Fibroblast of skin of right quadriceps (primary cell): ENCODE results near the gene CSHL1.
"Not testable (repeated sequence)": the region's sequence is repeated elsewhere in the genome, so short reads cannot be mapped to it uniquely, and the experiment has no call there.

ENCODE experiments used
- DNase-seq: peaks from one replicate; pipeline ENCODE4 v3.0.0-alpha.2; 2013

CSHL1 gene

DNA sequence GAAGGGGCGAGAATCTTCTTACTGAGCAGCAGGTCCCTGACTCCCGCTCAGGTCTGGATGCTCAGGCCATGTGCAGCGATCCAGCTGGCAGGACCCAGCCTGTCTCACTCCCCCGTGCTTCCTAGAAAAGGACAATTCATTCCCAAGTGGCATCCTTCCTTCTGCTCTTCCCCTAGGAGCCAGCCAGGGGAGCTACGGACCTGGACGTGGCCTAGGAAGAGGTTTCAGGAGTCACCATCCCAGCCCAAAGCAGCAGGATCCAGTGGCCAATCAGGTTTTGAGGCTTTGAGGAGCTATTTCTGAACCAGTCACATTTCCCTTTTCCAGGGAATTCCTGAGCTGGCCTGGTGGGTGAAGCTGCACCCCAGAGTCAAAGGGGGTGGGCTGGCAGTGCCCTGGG lies 28.8 kb upstream of the CSHL1 start:
- no peak for DNase-seq

DNA sequence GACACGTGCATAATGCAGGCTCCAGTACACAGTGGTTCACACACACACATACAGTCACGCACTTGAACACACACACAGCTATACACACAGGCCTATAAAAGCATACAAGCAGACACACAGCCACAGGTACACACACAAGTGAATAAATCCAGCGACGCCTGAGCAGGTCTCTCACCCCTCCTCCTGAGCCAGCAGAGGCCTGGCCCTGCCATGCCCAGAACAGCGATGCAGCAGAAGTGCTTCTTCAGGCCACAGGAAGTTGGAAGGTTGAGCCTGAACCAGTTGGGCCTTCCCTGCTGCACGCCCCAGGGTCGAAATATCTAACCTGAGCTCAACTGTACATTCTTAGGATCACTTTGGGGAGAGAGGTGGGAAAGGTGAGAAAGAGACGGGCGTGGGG lies 28.3 kb upstream of the CSHL1 start:
- DNase-seq: no peak

DNA sequence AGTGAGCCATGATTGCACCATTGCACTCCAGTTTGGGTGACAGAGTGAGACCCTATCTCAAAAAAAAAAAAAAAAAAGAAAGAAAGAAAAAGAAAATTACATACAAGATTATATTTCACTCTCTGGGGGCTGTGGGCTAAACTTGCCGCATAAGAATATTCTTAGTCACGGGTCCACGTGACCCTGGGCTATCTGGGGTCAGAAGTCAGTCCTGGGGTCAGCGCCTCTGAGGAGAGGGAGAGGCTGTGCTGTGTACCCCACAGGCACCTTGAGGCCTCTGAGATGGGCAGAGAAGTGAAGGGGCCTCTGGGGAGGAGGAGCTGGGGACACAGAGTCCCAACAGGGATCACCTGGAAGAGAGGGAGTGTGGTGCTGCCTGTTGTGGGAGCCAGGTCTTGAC lies 26.9 kb upstream of the CSHL1 start:
- DNase-seq: no peak

DNA sequence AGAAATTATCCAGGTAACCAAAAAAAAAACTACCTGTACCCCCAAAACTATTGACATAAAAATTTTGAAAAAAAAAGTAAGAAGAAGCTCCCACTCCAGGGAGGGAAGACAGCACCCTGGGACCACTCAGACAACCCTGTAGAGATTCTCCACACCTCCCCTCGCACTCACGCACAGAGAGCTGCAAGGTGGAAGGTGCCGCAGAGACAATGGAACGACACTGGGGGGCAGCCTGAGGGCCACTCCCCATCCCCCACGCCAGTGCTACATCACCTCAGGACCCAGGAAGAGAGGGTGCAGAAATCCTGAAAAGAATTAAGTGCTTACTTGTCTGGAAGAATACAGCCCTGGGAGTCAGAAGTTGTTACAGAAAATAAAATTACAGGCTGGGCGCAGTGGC lies 26.3 kb upstream of the CSHL1 start:
- DNase-seq: no peak

DNA sequence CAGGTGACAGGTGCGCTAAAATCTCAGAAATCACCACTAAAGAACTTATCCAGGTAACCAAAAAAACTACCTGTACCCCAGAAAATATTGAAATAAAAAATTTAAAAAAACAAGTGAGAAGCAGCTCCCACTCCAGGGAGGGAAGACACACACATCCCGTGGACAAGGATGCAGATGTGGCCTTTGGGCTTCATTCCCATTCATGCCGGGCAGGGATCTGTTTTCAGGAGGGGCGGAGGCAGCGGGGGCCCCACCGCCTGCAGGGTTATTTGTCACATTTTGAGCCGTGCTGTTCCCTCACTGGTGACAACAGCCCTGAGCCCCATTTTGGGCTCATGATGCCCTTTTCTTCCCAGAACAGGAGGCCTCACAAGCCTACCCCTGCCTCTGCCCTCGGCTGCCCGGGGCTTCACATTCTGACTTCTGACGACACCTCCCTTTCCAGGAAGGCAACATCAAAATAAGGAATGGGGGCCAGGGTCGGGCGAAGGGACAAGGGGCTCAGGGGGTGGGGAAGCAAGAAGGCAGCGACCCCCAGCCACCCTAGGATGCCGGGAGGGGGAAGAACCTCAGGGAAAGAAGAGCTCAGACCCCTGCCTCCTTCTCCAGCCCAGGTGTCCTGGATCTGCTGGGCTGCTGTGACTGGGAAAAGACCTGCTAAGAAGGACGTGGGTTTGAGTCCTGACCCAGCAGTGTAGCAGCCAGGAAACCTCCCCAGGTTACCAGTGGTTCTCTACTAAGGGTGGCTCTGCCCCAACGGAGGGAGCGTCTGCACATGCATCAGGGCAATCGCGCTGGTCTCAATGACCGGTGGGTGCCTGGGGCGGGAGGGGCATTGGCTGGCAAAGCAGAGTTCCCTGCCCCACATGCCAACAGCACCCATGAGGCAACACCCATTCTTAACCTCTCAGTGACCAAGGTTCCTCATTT lies 23.4 kb upstream of the CSHL1 start:
- DNase-seq: no peak

DNA sequence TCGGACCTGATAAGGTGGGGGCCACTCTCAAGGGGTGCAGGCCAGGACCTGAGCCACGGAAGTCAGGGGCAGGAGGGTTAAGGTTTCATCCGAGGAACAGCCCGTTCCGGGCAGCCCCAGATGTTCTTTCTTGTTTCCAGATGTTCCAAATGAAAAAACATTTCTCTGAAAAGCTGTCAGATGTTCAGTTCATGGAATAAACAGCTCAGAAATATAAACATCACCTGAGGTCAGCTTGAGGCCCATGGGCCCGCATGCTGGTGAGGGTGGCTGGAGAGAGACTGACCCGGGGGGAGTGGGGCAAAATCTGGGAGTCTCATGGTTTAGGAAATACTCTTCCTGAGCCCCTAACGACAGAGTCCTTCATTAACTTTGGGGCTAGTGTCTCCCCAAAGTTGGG lies 22.5 kb upstream of the CSHL1 start:
- DNase-seq: no peak

DNA sequence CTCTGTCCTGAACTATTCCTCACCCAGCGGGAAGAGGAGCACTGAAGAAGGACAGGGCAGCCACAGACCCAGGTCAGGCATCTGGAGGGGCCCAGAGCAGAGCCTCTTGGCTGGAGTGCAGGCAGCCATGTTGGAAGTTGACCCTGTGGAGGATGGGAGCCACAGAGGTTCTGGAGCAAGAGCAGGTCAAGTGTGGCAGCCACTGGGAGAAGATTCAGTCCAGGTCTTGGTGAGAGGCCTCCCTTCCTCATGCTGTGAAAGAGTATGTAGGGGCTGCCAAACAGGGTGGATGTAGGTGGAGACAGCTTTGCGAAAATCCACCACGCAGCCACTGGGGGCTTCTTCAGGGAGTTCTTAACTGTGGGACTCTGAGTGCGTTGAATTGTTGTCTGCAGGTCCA lies 21.7 kb upstream of the CSHL1 start:
- no peak for DNase-seq

DNA sequence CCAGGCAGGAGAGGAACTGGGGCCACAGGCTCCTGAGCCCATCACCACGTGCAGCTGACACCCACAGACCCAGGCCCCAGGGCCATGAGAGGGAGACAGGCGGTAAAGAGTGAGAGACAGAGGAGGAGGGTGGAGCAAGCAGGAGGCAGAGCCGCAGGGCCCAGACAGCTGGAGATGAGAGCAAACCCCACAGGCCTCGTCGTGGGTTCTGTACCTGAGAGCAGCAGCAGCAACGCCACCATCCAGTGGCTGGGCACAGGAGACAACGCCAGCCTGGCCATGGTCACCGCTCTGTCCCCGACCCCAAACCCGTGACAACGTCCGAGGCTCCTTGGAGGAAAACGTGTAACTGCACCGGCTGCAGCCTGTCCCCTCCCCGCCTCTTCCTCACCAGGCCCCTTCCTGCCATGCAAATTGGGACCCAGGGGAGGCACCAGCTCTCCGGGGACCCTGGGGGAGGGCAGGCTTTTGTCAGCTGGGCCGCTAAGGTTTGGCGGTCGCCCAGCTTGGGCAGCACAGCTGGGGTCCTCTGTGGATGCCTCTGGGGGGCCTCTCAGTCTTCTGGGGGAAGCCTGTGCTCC lies 21.0 kb upstream of the CSHL1 start, which contains the start of gene CD79B:
CD79B (minus strand) TSS at position 351 of the 581 bp plus-strand sequence; CDS start at position 281, 70 bp downstream.
- no peak for DNase-seq

DNA sequence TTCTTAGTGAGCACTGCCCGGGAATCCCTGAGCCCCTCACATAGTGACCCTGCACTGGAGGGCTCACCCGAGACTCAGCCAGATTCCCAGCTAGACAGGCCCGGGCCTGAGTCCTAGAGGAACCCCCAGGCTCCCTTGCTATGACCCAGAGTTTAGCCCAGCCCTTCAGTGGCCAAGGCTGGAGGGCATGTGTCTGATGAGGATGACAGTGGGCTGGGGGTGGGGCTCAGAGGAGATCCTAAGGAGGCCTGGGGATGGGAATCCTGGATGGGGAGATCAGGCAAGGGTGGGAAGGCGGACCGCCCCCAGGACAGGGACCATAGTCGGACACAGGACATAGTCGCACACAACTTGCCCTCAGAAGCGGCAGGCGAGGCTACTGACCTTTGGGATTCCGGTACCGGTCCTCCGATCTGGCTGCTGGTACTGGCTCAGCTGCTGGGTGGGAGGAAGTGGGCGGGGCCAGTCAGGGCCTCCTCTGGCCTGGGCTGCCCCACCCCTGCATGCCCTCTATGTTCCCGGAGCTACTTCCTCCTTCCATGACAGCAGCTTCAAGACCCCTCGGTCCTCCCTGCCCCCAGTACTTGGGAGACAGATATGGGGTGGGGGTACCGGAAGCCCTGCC lies 20.0 kb upstream of the CSHL1 start:
- no peak for DNase-seq

DNA sequence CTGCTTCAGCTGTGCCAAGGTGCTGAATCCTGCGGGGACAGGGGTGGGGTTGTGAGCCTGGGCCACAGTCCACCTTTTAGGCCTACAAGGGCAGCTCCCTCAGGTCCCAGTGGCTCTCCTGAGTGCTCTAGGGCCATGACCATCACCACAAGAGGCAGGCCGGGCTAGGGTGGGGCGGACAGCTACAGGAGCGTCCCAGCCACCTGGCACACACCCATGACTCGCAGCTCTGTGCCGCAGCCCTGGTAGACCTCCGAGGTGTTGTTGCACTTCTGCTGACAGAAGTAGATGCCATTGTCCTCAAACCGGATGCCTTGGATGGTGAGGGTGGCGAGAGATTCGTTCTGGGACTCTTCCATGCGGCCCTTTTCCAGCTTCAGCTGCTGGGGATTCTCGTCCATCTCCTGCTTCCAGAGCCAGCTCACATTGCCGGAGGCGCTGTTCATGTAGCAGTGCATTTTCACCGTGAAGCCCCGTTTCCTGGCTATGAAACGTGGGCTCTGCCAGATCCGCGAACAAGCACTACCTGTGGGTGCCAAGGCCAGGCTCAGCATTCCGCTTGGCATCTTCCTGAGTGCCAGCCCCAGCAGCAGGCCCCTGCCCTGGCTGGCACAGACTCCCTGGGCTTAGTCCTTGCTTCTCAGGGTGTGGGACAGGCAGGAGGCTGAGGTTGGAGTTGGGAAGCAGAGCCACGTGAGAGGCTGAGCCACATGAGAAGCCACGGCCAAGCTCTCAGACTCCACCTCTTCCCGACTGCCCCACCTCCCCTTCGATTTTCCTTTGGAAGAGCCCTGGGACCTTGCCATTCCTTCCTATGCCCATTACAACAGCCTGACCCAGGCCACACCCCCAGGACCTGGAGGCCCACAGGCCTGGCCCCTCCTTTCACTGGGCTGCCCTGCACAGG lies 19.1 kb upstream of the CSHL1 start:
- no peak for DNase-seq

DNA sequence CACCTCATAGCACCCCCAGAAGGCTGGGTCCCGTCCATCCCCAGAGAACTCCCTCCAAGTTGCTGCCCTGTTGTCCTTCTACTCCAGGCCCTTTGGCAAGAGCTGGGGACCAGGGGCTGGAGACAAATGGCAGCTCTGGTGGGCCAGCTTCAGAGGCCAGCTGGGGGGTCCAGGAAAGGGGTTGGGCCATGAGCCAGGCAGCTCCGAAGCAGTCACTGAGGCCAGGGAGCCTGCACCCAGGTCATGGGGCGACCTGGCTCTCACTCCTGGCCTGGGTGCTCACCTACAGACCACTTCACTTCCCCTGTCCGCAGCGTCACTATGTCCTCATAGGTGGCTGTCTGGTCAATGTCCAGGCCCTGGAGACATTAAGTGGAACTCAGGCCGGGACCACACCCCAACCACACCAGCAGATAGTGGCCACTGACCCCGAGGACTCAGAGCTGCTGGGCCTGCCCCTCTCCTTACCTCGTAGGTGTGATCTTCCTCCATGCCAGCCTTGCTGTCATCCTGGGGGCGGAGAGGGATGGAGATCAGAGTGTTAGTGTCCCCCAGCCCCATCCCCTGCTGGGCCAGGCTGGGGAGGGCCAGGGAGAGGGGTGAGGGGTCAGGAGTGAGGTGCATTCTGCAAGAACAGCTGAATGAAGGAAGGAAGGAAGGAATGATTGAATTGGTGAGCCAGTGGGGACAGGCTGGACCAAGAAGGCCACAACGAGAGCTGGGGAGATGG lies 18.1 kb upstream of the CSHL1 start:
- no peak for DNase-seq

DNA sequence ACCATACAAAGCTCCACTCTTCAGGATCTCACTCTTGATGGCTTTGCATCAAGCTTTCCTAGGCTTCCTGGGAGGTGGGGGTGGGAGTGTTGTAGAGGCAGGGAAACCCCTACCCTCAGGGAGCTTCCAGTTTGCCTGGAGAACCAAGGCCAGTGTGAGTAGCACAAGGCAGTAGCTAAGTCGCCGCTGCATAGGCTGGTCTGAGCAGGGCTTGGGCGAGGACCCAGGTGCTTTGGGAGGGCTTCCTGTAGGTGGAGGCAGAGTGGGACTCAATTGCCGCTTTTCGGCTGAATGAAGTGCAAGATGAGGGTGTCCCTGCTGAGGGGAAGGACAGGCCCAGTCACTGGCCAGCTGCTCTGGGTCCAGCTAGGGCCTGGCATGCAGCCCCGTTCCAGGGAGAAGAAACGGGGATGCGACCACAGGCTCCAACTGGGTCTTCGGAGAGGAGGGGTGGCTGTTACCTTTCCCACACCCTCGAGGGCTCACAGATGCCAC lies 17.2 kb upstream of the CSHL1 start:
- DNase-seq: no peak

DNA sequence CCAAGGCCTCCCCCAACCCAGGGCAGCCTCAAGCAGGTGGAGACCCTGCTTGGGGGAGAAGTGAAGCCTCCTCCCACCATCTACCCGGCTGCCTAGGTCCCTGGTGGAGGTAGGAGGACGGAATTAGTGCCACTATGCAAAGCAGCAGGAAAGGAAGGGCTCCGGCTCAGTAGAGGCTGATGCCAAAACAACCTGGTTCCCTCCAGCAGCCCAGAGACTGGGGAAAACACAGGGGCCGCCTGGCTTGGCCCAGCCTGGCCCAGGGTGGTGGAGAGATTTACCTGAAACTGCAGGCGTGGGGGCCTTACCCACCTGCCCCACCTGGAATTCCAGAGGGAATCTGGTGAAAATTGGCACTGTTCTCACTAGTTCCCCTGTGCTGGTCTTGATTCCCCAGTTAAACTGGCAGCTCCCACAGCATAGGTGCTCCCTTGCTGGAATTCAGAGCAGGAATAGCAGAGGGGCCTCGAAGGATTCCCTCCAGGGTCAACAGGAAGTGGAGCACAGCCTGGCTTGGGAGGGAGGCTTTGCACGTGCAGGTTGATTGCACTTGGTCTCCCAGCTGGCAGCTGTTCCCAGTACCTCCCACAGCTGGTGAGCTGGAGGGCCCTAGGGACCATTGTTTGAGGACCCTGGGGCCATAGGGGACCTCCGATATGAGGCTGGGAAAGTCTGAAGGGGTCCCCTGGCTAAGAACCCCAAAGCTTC lies 16.6 kb upstream of the CSHL1 start:
- no peak for DNase-seq

DNA sequence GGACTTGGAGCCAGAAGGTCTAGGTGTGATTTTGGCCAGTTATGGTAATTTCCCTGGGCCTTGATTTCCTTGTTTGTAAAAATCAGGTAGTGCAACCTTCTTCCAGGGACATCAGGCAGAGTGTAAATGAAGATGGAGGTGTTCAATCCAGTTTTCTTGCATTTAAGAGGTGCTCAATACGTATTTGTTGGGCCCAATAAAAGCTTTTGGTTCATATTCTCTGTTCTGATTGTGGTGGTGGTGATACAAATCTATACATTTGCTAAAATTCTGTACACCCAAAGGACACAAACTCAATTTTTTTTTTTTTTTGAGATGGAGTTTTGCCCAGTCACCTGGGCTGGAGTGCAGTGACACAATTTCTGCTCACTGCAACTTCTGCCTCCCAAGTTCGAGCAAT lies 15.1 kb upstream of the CSHL1 start:
- DNase-seq: no peak

DNA sequence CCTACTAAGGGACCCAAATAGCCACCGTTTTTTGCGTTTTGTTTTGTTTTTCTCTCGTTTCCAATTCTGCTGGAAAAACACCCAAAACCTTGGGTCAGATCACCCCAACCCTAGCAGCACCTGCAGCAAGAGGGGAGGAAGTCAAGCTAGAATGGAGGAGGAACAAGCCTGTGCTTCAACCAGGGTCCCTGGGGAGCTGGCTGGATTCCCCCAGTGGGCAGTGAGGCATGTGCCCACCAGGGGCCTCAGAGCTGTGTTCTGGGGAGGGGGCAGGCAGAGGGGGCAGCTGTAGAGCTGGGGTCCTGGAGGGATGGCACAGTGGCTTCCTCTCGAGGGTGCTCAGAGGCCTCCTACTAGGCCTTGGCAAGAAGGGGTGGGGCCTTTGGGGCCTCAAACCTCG lies 14.6 kb upstream of the CSHL1 start:
- no peak for DNase-seq

DNA sequence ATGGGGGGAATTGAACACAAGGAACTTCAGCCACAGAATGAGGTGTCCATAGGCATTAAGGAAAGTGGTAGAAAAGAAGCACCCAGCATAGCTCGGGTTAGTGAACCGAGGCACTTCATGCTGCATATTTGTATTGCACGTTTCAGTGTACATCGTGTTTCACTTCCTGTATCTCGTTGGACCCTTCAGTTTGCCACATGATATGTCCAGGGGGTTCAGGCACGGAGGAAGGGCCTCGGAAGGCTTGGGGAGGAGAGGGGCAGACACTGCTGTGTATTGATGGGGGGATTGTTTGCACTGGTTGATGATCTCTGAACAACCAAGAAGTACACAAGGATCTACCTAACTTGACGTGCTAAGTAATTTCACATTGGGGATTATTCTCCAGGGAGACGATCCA lies 11.3 kb upstream of the CSHL1 start:
- not testable (repeated sequence) for DNase-seq

DNA sequence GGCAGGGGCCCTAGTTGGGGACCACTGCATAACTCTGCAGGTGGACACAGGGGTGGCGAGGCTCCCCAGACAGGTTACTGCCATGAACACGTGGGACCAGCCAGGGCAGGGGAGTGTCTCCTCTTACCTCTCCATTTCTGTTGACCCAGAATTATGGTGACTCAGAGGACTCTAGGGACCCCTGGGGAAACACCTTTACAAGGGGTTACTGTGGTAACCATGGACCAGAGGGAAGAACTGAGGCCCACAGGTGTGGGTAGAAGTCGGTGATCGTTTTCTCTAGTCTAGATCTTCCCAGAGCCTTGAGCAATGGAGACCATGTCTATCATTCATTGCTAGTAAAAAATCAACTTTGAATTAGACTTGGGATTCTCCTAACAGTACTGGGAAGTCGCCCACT lies 9.7 kb upstream of the CSHL1 start:
- DNase-seq: not testable (repeated sequence)

DNA sequence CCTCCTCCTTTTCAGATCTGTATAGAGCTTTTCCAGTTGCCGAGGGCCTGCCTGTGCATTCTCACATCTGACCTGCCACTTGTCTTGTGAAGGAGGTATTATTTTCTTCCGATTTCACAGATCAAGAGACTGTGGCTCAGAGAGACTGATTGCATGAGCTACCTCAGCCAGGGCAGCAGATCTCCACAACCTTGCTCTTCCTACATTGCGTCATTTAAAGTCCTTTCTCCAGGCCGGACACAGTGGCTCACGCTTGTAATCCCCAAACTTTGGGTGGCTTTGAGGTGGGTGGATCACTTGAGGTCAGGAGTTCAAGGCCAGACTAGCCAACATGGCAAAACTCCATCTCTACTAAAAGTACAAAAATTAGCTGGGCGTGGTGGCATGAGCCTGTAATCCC lies 9.0 kb upstream of the CSHL1 start:
- DNase-seq: not testable (repeated sequence)

DNA sequence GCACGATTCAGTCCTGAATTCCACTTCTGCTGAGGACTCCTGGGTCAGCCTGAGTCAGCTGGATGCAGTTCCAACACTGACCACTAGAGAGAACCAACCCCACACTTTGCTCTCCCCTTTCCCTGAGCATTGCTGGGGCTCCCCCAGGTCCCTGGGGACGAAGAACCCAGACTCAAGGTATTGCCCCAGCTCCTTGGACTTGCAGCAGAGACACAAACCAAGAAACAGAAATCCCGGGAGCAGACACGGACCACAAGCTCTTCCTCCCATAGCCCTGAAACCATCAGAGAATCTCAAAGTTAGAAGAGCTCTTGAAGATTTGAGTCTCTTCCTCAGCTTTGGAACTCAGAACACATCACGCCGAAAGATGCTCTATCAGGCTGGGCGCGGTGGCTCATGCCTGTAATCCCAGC lies 8.3 kb upstream of the CSHL1 start:
- DNase-seq: peak; percentile 56

DNA sequence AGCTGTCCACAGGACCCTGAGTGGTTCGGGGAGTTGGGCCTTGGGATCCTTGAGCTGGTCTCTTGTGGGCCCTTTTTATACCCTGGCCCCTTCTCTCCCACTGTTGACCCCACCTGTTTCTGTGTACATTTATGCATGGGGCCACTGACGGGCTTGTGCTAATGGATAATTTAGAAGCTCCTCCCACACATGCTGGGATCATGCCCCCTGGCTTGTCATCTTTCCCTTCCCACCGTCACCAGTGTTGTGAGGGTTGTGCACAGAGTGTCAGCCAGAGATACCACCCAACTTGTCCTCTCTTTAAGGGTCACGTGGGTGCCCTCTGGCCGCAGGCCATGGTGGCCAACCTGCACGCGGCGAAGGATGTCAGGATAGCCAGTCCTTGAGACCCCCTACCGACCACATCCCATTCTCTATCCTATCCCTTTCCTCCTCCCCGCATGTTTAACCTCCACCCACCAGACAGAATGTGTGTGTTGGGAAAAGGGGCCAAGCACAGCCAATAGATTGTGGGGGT lies 7.8 kb upstream of the CSHL1 start, which contains the start of gene GH1:
GH1 (minus strand) TSS at position 51 of the 517 bp plus-strand sequence. CDS start 63 bp downstream, outside the sequence.
- DNase-seq: not testable (repeated sequence)

DNA sequence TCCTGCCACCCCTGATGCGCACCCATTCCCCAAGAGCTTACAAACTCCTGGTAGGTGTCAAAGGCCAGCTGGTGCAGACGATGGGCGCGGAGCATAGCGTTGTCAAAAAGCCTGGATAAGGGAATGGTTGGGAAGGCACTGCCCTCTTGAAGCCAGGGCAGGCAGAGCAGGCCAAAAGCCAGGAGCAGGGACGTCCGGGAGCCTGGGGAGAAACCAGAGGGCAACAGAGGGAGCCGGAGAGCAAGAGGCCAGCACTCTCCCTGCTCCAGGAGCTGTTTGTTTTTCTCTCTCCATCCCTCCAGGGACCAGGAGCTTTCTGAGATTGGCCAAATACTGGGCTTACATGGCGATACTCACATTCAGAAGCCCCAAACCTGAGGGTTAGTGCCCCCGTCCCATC lies 7.2 kb upstream of the CSHL1 start:
- no peak for DNase-seq
